ENCODE data around the gene ZKSCAN1. TPM values are rescaled to one million over a fixed set of nuclear protein-coding genes. Genes with fewer than 3 reads are reported as not detected.
"Not testable (repeated sequence)": the region's sequence is repeated elsewhere in the genome, so short reads cannot be mapped to it uniquely, and the experiment has no call there.

The ZKSCAN1 gene
- total RNA-seq, 4 donors from 2014 or later, result 48.0 to 86.1 (median 73.5) TPM

- Histone ChIP-seq H3K36me3 (no peaks in the 10 kb centered on the region), H3K27me3 (no peaks in the 10 kb centered on the region), H3K27ac (peak overlapping the region; percentile 65 to 82 (median 73)), H3K9me3 (no peaks in the 10 kb centered on the region), H3K4me1 (peaks cover 0 to 8% (median 0%) of the 10 kb centered on the region in 4 donors), H3K4me3 (peak overlapping the region; percentile 38 to 54 (median 46))
- TF ChIP-seq POLR2A (IDR thresholded peaks at IDR 0.05) (peak; percentile 28 to 43), CTCF (IDR thresholded peaks at IDR 0.05) (peak in 4 of 6 experiments; percentile 47 to 54 (median 50))
- peak; percentile 68 to 85 (median 79) for DNase-seq
Measured at GRCh38 chr7:99997545-99998137, 17.8 kb upstream of the ZKSCAN1 start.

- Histone ChIP-seq H3K27me3 (no peaks in the 10 kb centered on the region), H3K36me3 (no peaks in the 10 kb centered on the region), H3K4me1 (peaks cover 0 to 8% (median 0%) of the 10 kb centered on the region in 4 donors), H3K9me3 (no peaks in the 10 kb centered on the region), H3K27ac (peak overlapping the region in 2 of 4 donors; percentile 51 to 58), H3K4me3 (no peak overlapping the region)
- TF ChIP-seq POLR2A (IDR thresholded peaks at IDR 0.05) (no peak), CTCF (IDR thresholded peaks at IDR 0.05) (no peak)
- peak in 2 of 3 donors; percentile 38 to 44 for DNase-seq
Measured at GRCh38 chr7:100000239-100000638, 15.2 kb upstream of the ZKSCAN1 start.

DNA sequence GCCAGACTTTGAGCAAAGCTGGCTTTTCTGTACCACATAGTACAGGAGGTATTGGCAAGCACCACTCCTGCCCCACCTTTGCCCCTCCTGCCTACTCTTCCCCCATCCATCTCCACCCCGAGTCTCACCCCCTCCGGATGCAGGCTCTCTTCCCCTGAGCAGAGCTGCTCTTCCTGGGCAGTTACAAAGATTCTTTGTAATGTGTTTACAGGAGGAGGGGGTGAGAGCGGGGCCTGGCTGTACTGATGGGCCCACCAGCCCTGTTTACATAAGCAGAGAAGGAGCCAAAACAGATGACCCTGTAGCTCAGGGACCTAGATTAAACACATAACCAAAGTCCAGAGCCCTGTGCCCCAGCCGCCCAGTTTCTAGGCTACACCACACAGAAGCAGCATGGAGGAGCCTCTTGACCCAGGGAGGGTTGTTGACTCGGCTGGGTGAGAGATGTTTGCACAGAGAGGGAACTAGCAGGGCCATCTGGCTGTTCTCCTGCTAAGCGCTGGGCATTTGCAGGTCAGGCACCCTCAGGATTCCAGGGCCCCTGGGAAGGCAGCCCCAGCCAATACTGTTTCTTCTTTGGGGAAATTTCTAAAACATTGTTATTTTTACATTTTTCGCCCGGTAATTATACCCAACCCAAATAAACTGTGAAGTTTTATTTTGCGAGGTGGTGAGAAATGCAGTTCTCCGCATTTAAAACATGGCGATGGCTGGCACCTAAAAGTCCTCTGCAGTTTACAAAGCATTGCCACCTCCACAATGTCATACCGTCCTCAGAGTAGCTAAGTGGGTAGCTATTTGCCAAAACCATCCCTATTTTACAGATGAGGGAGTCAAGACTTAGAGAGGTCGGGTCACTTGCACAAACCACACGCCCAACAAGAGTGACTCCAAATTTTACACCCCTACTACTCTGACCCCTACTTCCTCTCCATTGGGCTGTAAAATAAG lies 11.4 kb upstream of the ZKSCAN1 start:
- peak in 2 of 3 donors; percentile 65 to 73 for DNase-seq
- Histone ChIP-seq H3K4me1 (no peaks in the 10 kb centered on the region), H3K27me3 (no peaks in the 10 kb centered on the region), H3K4me3 (no peak overlapping the region), H3K27ac (peak overlapping the region in 2 of 4 donors; percentile 59 to 68), H3K9me3 (no peaks in the 10 kb centered on the region), H3K36me3 (no peaks in the 10 kb centered on the region)
- no peak for TF ChIP-seq CTCF (IDR thresholded peaks at IDR 0.05)
- TF ChIP-seq POLR2A (IDR thresholded peaks at IDR 0.05), result no peak

GRCh38 chr7:100007887-100008286 lies 7.5 kb upstream of the ZKSCAN1 start:
- Histone ChIP-seq H3K4me3 (no peak overlapping the region), H3K9me3 (no peaks in the 10 kb centered on the region), H3K4me1 (no peaks in the 10 kb centered on the region), H3K27ac (peak overlapping the region in 1 of 4 donors; percentile 27), H3K36me3 (no peaks in the 10 kb centered on the region), H3K27me3 (no peaks in the 10 kb centered on the region)
- TF ChIP-seq CTCF (IDR thresholded peaks at IDR 0.05) (no peak), POLR2A (IDR thresholded peaks at IDR 0.05) (no peak)
- no peak for DNase-seq

DNA sequence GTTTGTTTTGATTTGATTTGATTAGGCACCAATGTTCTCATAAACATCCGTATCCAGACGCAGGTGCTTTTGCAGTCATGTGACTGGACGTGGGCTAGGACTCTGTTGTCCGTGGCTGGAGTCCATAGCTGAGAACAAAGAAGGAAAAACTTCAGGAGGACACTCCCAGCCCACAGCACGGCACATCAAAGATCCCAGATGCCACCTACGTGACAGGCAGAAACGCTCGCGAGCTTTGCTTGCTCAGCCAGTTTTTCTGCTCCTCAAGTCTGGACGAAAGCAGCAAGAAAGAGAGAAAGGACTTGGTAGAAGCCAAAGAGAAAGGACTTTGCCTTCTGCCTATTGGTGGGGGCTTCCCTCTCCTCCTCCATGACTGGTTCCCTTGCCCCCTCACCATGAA lies 6.9 kb upstream of the ZKSCAN1 start:
- H3K27ac ChIP-seq, result peak overlapping the region in 2 of 4 donors; percentile 9 to 30
- no peaks in the 10 kb centered on the region for H3K27me3 ChIP-seq
- H3K4me3 ChIP-seq, result no peak overlapping the region
- no peaks in the 10 kb centered on the region for H3K9me3 ChIP-seq
- no peak for TF ChIP-seq POLR2A (IDR thresholded peaks at IDR 0.05)
- TF ChIP-seq CTCF (IDR thresholded peaks at IDR 0.05), result no peak
- peaks cover 0 to 4% (median 0%) of the 10 kb centered on the region in 4 donors for H3K4me1 ChIP-seq
- no peaks in the 10 kb centered on the region for H3K36me3 ChIP-seq
- peak in 2 of 3 donors; percentile 62 to 68 for DNase-seq

- not testable (repeated sequence) for H3K4me1 ChIP-seq, H3K4me3 ChIP-seq, H3K36me3 ChIP-seq, DNase-seq, H3K27me3 ChIP-seq, H3K27ac ChIP-seq, H3K9me3 ChIP-seq
Measured at GRCh38 chr7:100009952-100010351, 5.4 kb upstream of the ZKSCAN1 start.

All from Peyer's patch (tissue), 4 donors.